Ascending aorta (tissue), 2 donors: Measurements from ENCODE around the gene ARFIP2. TPM values are rescaled to one million over a fixed set of nuclear protein-coding genes. Genes with fewer than 3 reads are reported as not detected.

ENCODE experiments used
- DNase-seq, 2 donors: peaks; one replicate each; pipeline ENCODE4 v3.0.0-alpha.2; 2019; ENCODE audit warnings: low spot score in 2 of 2
- H3K27ac ChIP-seq, 2 donors: fragments of 200-600 bp; sonication (generic); one replicate each; pipeline ENCODE4 v1.5.1; 2016 to 2017; ENCODE audit warnings: mild to moderate bottlenecking in 1 of 2
- H3K27me3 ChIP-seq: fragments of 200-600 bp; sonication (generic); one replicate; pipeline ENCODE4 v1.5.1; 2017
- H3K36me3 ChIP-seq, 2 donors: fragments of 200-600 bp; sonication (generic); one replicate each; pipeline ENCODE4 v1.5.1; 2016
- H3K4me1 ChIP-seq, 2 donors: fragments of 200-600 bp; sonication (generic); one replicate each; pipeline ENCODE4 v1.5.1; 2016 to 2017; ENCODE audit warnings: mild to moderate bottlenecking in 1 of 2
- H3K4me3 ChIP-seq, 2 donors: fragments of 200-600 bp; sonication (generic); one replicate each; pipeline ENCODE4 v1.5.1; 2016 to 2017; ENCODE audit warnings: mild to moderate bottlenecking in 1 of 2
- H3K9me3 ChIP-seq, 2 donors: fragments of 200-600 bp; sonication (generic); one replicate each; pipeline ENCODE4 v1.5.1; 2016
- intact Hi-C: fragments of 100-400 bp; cut with DNase I; formaldehyde crosslinking; loops from one replicate; pipeline ENCODE4 v1.15.1; 2023
- total RNA-seq: library from RNA; depleted of rRNA; stranded (reverse); fragments of >200 nt; gene quantifications from one replicate; pipeline ENCODE4 v1.1.0, GENCODE V29; 2016
- TF ChIP-seq, protein P1 (sequence below), 3 experiments: fragments of 200-600 bp in 2 of 3; fragments of 450-650 bp in 1 of 3; sonication (generic) in 2 of 3; IDR thresholded peaks; one replicate each; pipeline ENCODE4 v1.5.1; 2016 to 2019; ENCODE audit warnings: antibody characterized with exemption in 3 of 3, mild to moderate bottlenecking in 1 of 3, moderate library complexity in 1 of 3

ARFIP2 gene
- total RNA-seq, 1 donor from 2014 or later, result 87.8 TPM

- H3K27ac ChIP-seq, result peak overlapping the region; percentile 3 to 61
- H3K27me3 ChIP-seq, result no peaks in the 10 kb centered on the region
- DNase-seq, result no peak
- intact Hi-C loops, result no loop called here
- TF ChIP-seq, protein P1, sequence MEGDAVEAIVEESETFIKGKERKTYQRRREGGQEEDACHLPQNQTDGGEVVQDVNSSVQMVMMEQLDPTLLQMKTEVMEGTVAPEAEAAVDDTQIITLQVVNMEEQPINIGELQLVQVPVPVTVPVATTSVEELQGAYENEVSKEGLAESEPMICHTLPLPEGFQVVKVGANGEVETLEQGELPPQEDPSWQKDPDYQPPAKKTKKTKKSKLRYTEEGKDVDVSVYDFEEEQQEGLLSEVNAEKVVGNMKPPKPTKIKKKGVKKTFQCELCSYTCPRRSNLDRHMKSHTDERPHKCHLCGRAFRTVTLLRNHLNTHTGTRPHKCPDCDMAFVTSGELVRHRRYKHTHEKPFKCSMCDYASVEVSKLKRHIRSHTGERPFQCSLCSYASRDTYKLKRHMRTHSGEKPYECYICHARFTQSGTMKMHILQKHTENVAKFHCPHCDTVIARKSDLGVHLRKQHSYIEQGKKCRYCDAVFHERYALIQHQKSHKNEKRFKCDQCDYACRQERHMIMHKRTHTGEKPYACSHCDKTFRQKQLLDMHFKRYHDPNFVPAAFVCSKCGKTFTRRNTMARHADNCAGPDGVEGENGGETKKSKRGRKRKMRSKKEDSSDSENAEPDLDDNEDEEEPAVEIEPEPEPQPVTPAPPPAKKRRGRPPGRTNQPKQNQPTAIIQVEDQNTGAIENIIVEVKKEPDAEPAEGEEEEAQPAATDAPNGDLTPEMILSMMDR (IDR thresholded peaks at IDR 0.05), result no peak
- peaks cover 3 to 6% of the 10 kb centered on the region in 2 donors for H3K4me1 ChIP-seq
- H3K9me3 ChIP-seq, result no peaks in the 10 kb centered on the region
- no peak overlapping the region for H3K4me3 ChIP-seq
- peaks cover 0 to 14% of the 10 kb centered on the region in 2 donors for H3K36me3 ChIP-seq
Observed at GRCh38 chr11:6498544-6498943, 17.4 kb upstream of the ARFIP2 start.

DNA sequence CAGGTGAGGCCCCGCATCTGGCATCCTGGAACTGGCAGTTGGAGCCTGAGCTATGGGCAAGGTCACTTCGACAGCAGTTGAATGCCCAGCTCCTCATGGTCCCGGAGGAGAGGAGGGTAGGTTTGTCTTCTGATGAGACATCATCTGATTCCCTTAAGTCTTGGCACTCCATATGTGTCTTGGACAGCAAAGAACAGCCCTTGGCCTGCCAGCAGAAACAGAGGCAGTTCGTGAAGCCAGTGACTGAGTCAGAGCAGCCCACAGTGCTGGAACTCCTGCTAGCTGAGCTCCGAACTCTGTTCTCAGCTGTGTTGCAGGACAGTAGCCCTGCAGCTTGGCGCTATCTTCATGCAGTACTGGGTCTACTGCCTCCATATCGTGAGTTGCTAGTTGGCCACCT, 17.0 kb upstream of the ARFIP2 start:
- TF ChIP-seq, protein P1 (IDR thresholded peaks at IDR 0.05), result no peak
- Histone ChIP-seq H3K9me3 (no peaks in the 10 kb centered on the region), H3K4me1 (peaks cover 3 to 6% of the 10 kb centered on the region in 2 donors), H3K36me3 (peaks cover 0 to 14% of the 10 kb centered on the region in 2 donors), H3K27ac (peak overlapping the region; percentile 3 to 61), H3K4me3 (peak overlapping the region in 1 of 2 donors; percentile 41), H3K27me3 (no peaks in the 10 kb centered on the region)
- no peak for DNase-seq
- intact Hi-C loops, result no loop called here

DNA sequence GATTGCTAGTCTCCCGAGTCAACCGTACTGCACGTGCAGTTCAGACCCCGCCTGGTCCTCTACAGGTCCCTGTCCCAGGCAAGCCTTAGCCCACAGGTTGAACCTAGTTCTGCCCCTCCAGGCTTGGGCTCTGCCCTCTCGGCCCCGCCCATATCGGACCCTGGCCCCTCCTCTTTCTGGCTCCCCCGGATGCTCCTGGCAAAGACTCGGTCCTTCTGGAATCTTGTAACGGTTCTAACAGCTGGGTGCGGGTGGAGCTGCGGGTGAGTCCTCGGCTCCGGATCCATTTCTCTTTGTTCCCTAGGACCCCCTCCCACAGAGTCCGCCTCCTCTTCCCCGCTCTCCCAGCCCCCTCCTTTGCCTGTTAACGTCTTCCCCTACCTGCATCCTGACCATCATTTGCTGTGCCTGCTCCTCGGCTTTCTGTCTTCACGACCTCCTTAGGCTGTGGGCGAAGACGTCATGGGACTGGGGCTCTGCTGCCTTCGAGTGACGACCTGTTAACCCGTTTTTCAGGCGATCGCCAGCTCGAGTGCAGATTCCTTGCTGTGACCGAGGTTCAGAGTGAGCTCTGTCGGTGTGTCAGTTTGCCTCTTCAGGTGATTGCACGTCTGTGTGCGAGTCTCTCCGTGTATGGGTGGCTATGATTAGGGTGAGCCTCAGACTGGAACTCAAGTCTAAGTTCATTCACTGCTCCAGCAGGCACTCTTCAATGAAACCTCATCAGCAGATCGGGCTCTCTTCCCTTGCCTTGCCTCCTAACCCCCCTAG, 16.1 kb upstream of the ARFIP2 start, which contains the start of gene DNHD1:
TSS of gene DNHD1 (plus strand) at position 212 of the 771 bp plus-strand sequence. CDS start 936 bp downstream, outside the sequence.
- Histone ChIP-seq H3K36me3 (peaks cover 0 to 12% of the 10 kb centered on the region in 2 donors), H3K4me3 (peak within 1 kb of the TSS in 1 of 2 donors; percentile 41), H3K27me3 (no peaks in the 10 kb centered on the region), H3K4me1 (peaks cover 3 to 6% of the 10 kb centered on the region in 2 donors), H3K9me3 (no peaks in the 10 kb centered on the region), H3K27ac (peak within 1 kb of the TSS in 1 of 2 donors; percentile 61)
- no peak for DNase-seq
- TF ChIP-seq, protein P1 (IDR thresholded peaks at IDR 0.05), result no peak
- intact Hi-C loops, result no loop called here

DNA sequence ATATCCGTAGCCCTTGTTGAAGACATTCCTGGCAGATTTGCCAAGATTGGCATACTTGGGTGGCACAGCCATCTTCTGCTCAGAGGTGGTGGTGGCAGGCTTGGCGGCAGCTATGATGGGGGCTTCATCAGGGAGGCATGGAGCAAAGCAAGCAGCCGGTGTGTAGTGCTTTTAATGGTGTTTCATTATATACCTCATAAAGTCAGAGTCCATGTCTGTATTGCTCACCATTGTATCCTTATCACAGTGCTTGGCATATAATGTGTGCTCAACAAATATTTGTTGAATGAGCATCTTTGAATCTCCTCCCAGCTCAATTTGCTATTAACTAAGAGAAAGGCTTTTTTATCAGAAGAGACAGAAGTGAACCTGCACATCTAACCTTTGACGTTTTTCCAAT, 8.2 kb upstream of the ARFIP2 start:
- H3K4me3 ChIP-seq, result no peak overlapping the region
- no peaks in the 10 kb centered on the region for H3K9me3 ChIP-seq
- H3K36me3 ChIP-seq, result peaks cover 24 to 58% of the 10 kb centered on the region in 2 donors
- TF ChIP-seq, protein P1 (IDR thresholded peaks at IDR 0.05), result no peak
- H3K4me1 ChIP-seq, result no peaks in the 10 kb centered on the region
- no peaks in the 10 kb centered on the region for H3K27me3 ChIP-seq
- intact Hi-C loops, result no loop called here
- DNase-seq, result no peak
- no peak overlapping the region for H3K27ac ChIP-seq

- H3K4me3 ChIP-seq, result no peak overlapping the region
- TF ChIP-seq, protein P1 (IDR thresholded peaks at IDR 0.05), result no peak
- H3K9me3 ChIP-seq, result no peaks in the 10 kb centered on the region
- H3K4me1 ChIP-seq, result no peaks in the 10 kb centered on the region
- intact Hi-C loops, result no loop called here
- peaks cover 24 to 58% of the 10 kb centered on the region in 2 donors for H3K36me3 ChIP-seq
- DNase-seq, result no peak
- H3K27ac ChIP-seq, result no peak overlapping the region
- H3K27me3 ChIP-seq, result no peaks in the 10 kb centered on the region
Observed at GRCh38 chr11:6488821-6489220, 7.7 kb upstream of the ARFIP2 start.
